Measurements from ENCODE around the gene KCNIP4.

The KCNIP4 gene

GRCh38 chr4:21596521-21596920 is 352.1 kb downstream of the KCNIP4 start:
- no peaks in the 10 kb centered on the region for H3K9me3 ChIP-seq (ENCODE audit: control insufficient read depth, insufficient read depth, low read depth, low read length)
- H3K36me3 ChIP-seq (ENCODE audit: control insufficient read depth, insufficient read depth, low read length), result no peaks in the 10 kb centered on the region
- no peaks in the 10 kb centered on the region for H3K27me3 ChIP-seq (ENCODE audit: control insufficient read depth, insufficient read depth, low read length)
- H3K27ac ChIP-seq (ENCODE audit: low read depth, low read length), result no peak overlapping the region
- no peak overlapping the region for H3K9ac ChIP-seq (ENCODE audit: low read length)
- peak overlapping the region; percentile 21 for H3K4me3 ChIP-seq (ENCODE audit: low read depth, low read length)
- peaks cover 17% of the 10 kb centered on the region for H3K4me1 ChIP-seq (ENCODE audit: control insufficient read depth, insufficient read depth, low read length)

GRCh38 chr4:21593671-21594001 is 354.9 kb downstream of the KCNIP4 start:
- H3K9me3 ChIP-seq (ENCODE audit: control insufficient read depth, insufficient read depth, low read depth, low read length), result no peaks in the 10 kb centered on the region
- no peaks in the 10 kb centered on the region for H3K27me3 ChIP-seq (ENCODE audit: control insufficient read depth, insufficient read depth, low read length)
- peaks cover 17% of the 10 kb centered on the region for H3K4me1 ChIP-seq (ENCODE audit: control insufficient read depth, insufficient read depth, low read length)
- no peak overlapping the region for H3K9ac ChIP-seq (ENCODE audit: low read length)
- H3K4me3 ChIP-seq (ENCODE audit: low read depth, low read length), result no peak overlapping the region
- H3K27ac ChIP-seq (ENCODE audit: low read depth, low read length), result no peak overlapping the region
- H3K36me3 ChIP-seq (ENCODE audit: control insufficient read depth, insufficient read depth, low read length), result no peaks in the 10 kb centered on the region

GRCh38 chr4:21592970-21593670 is 355.5 kb downstream of the KCNIP4 start:
- no peaks in the 10 kb centered on the region for H3K9me3 ChIP-seq (ENCODE audit: control insufficient read depth, insufficient read depth, low read depth, low read length)
- H3K36me3 ChIP-seq (ENCODE audit: control insufficient read depth, insufficient read depth, low read length), result no peaks in the 10 kb centered on the region
- H3K9ac ChIP-seq (ENCODE audit: low read length), result no peak overlapping the region
- no peaks in the 10 kb centered on the region for H3K27me3 ChIP-seq (ENCODE audit: control insufficient read depth, insufficient read depth, low read length)
- H3K4me3 ChIP-seq (ENCODE audit: low read depth, low read length), result no peak overlapping the region
- H3K27ac ChIP-seq (ENCODE audit: low read depth, low read length), result no peak overlapping the region
- peaks cover 17% of the 10 kb centered on the region for H3K4me1 ChIP-seq (ENCODE audit: control insufficient read depth, insufficient read depth, low read length)

- Histone ChIP-seq H3K4me3 (ENCODE audit: low read depth, low read length) (no peak overlapping the region), H3K27ac (ENCODE audit: low read depth, low read length) (no peak overlapping the region), H3K4me1 (ENCODE audit: control insufficient read depth, insufficient read depth, low read length) (no peaks in the 10 kb centered on the region), H3K27me3 (ENCODE audit: control insufficient read depth, insufficient read depth, low read length) (no peaks in the 10 kb centered on the region), H3K9ac (ENCODE audit: low read length) (no peak overlapping the region), H3K36me3 (ENCODE audit: control insufficient read depth, insufficient read depth, low read length) (no peaks in the 10 kb centered on the region), H3K9me3 (ENCODE audit: control insufficient read depth, insufficient read depth, low read depth, low read length) (no peaks in the 10 kb centered on the region)
Observed at GRCh38 chr4:21577056-21577455, 371.5 kb downstream of the KCNIP4 start.

- Histone ChIP-seq H3K4me1 (ENCODE audit: control insufficient read depth, insufficient read depth, low read length) (peaks cover 7% of the 10 kb centered on the region; the same call in 1 of the 2 replicates), H3K4me3 (ENCODE audit: low read depth, low read length) (no peak overlapping the region), H3K9me3 (ENCODE audit: control insufficient read depth, insufficient read depth, low read depth, low read length) (no peaks in the 10 kb centered on the region), H3K27me3 (ENCODE audit: control insufficient read depth, insufficient read depth, low read length) (no peaks in the 10 kb centered on the region), H3K9ac (ENCODE audit: low read length) (no peak overlapping the region), H3K36me3 (ENCODE audit: control insufficient read depth, insufficient read depth, low read length) (no peaks in the 10 kb centered on the region), H3K27ac (ENCODE audit: low read depth, low read length) (no peak overlapping the region)
Observed at GRCh38 chr4:21571100-21571499, 377.5 kb downstream of the KCNIP4 start.

GRCh38 chr4:21569638-21570037 is 378.9 kb downstream of the KCNIP4 start:
- no peaks in the 10 kb centered on the region for H3K36me3 ChIP-seq (ENCODE audit: control insufficient read depth, insufficient read depth, low read length)
- no peaks in the 10 kb centered on the region for H3K27me3 ChIP-seq (ENCODE audit: control insufficient read depth, insufficient read depth, low read length)
- peaks cover 7% of the 10 kb centered on the region; the same call in 1 of the 2 replicates for H3K4me1 ChIP-seq (ENCODE audit: control insufficient read depth, insufficient read depth, low read length)
- no peaks in the 10 kb centered on the region for H3K9me3 ChIP-seq (ENCODE audit: control insufficient read depth, insufficient read depth, low read depth, low read length)
- H3K9ac ChIP-seq (ENCODE audit: low read length), result no peak overlapping the region
- no peak overlapping the region for H3K4me3 ChIP-seq (ENCODE audit: low read depth, low read length)
- H3K27ac ChIP-seq (ENCODE audit: low read depth, low read length), result no peak overlapping the region

GRCh38 chr4:21555083-21555482 is 393.5 kb downstream of the KCNIP4 start:
- H3K9me3 ChIP-seq (ENCODE audit: control insufficient read depth, insufficient read depth, low read depth, low read length), result no peaks in the 10 kb centered on the region
- H3K4me1 ChIP-seq (ENCODE audit: control insufficient read depth, insufficient read depth, low read length), result peaks cover 26% of the 10 kb centered on the region
- no peaks in the 10 kb centered on the region for H3K36me3 ChIP-seq (ENCODE audit: control insufficient read depth, insufficient read depth, low read length)
- H3K27me3 ChIP-seq (ENCODE audit: control insufficient read depth, insufficient read depth, low read length), result no peaks in the 10 kb centered on the region
- no peak overlapping the region for H3K4me3 ChIP-seq (ENCODE audit: low read depth, low read length)
- no peak overlapping the region for H3K27ac ChIP-seq (ENCODE audit: low read depth, low read length)
- no peak overlapping the region for H3K9ac ChIP-seq (ENCODE audit: low read length)

GRCh38 chr4:21554500-21554899 is 394.1 kb downstream of the KCNIP4 start:
- H3K4me3 ChIP-seq (ENCODE audit: low read depth, low read length), result no peak overlapping the region
- no peak overlapping the region for H3K9ac ChIP-seq (ENCODE audit: low read length)
- no peak overlapping the region for H3K27ac ChIP-seq (ENCODE audit: low read depth, low read length)
- no peaks in the 10 kb centered on the region for H3K9me3 ChIP-seq (ENCODE audit: control insufficient read depth, insufficient read depth, low read depth, low read length)
- no peaks in the 10 kb centered on the region for H3K36me3 ChIP-seq (ENCODE audit: control insufficient read depth, insufficient read depth, low read length)
- H3K27me3 ChIP-seq (ENCODE audit: control insufficient read depth, insufficient read depth, low read length), result no peaks in the 10 kb centered on the region
- peaks cover 26% of the 10 kb centered on the region for H3K4me1 ChIP-seq (ENCODE audit: control insufficient read depth, insufficient read depth, low read length)

GRCh38 chr4:21554066-21554465 is 394.5 kb downstream of the KCNIP4 start:
- H3K9ac ChIP-seq (ENCODE audit: low read length), result no peak overlapping the region
- no peaks in the 10 kb centered on the region for H3K36me3 ChIP-seq (ENCODE audit: control insufficient read depth, insufficient read depth, low read length)
- H3K9me3 ChIP-seq (ENCODE audit: control insufficient read depth, insufficient read depth, low read depth, low read length), result no peaks in the 10 kb centered on the region
- H3K27me3 ChIP-seq (ENCODE audit: control insufficient read depth, insufficient read depth, low read length), result no peaks in the 10 kb centered on the region
- H3K27ac ChIP-seq (ENCODE audit: low read depth, low read length), result no peak overlapping the region
- H3K4me1 ChIP-seq (ENCODE audit: control insufficient read depth, insufficient read depth, low read length), result peaks cover 26% of the 10 kb centered on the region
- H3K4me3 ChIP-seq (ENCODE audit: low read depth, low read length), result no peak overlapping the region

- Histone ChIP-seq H3K4me3 (ENCODE audit: low read depth, low read length) (no peak overlapping the region), H3K9ac (ENCODE audit: low read length) (no peak overlapping the region), H3K27me3 (ENCODE audit: control insufficient read depth, insufficient read depth, low read length) (no peaks in the 10 kb centered on the region), H3K4me1 (ENCODE audit: control insufficient read depth, insufficient read depth, low read length) (peaks cover 23% of the 10 kb centered on the region), H3K36me3 (ENCODE audit: control insufficient read depth, insufficient read depth, low read length) (no peaks in the 10 kb centered on the region), H3K27ac (ENCODE audit: low read depth, low read length) (no peak overlapping the region; the same call in 1 of the 2 replicates), H3K9me3 (ENCODE audit: control insufficient read depth, insufficient read depth, low read depth, low read length) (peaks cover 1% of the 10 kb centered on the region; the same call in 1 of the 2 replicates)
Observed at GRCh38 chr4:21552455-21552854, 396.1 kb downstream of the KCNIP4 start.

GRCh38 chr4:21544955-21545354 is 403.6 kb downstream of the KCNIP4 start:
- Histone ChIP-seq H3K4me3 (ENCODE audit: low read depth, low read length) (no peak overlapping the region), H3K36me3 (ENCODE audit: control insufficient read depth, insufficient read depth, low read length) (no peaks in the 10 kb centered on the region; the same call in 1 of the 2 replicates), H3K27me3 (ENCODE audit: control insufficient read depth, insufficient read depth, low read length) (no peaks in the 10 kb centered on the region), H3K9ac (ENCODE audit: low read length) (no peak overlapping the region), H3K27ac (ENCODE audit: low read depth, low read length) (no peak overlapping the region), H3K4me1 (ENCODE audit: control insufficient read depth, insufficient read depth, low read length) (peaks cover 29% of the 10 kb centered on the region), H3K9me3 (ENCODE audit: control insufficient read depth, insufficient read depth, low read depth, low read length) (peaks cover 10% of the 10 kb centered on the region)
